ENCODE measurements around the gene FIGN.

DNA sequence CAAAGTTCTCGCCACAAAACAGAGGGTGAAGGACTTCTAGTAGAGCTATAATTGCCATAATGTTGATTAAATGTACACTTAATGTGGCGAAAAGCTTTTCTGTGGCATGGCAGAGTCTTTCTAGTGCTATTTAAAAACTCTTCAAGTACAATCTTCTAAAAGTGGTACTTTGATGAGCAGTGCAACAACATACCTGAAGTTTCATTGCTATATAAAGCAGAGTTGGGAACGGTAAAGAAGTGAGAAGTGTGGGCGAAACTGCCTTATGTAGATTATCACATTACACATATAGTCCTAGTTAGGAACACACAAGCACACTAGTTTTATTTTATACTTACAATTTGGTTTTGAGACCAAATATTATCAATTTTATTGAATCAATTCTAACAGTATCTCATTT is 49.5 kb downstream of the FIGN start:
- TF ChIP-seq, protein P1, sequence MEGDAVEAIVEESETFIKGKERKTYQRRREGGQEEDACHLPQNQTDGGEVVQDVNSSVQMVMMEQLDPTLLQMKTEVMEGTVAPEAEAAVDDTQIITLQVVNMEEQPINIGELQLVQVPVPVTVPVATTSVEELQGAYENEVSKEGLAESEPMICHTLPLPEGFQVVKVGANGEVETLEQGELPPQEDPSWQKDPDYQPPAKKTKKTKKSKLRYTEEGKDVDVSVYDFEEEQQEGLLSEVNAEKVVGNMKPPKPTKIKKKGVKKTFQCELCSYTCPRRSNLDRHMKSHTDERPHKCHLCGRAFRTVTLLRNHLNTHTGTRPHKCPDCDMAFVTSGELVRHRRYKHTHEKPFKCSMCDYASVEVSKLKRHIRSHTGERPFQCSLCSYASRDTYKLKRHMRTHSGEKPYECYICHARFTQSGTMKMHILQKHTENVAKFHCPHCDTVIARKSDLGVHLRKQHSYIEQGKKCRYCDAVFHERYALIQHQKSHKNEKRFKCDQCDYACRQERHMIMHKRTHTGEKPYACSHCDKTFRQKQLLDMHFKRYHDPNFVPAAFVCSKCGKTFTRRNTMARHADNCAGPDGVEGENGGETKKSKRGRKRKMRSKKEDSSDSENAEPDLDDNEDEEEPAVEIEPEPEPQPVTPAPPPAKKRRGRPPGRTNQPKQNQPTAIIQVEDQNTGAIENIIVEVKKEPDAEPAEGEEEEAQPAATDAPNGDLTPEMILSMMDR (IDR thresholded peaks at IDR 0.05 in 4 of 5, conservative IDR thresholded peaks at IDR 0.05 in 1 of 5), result no peak
- no peak for TF ChIP-seq POLR2A (IDR thresholded peaks at IDR 0.05)

All from gastrocnemius medialis (tissue), 4 donors.